Measurements from ENCODE around the gene IPMK.

The IPMK gene

GRCh38 chr10:58305821-58306220, 38.1 kb upstream of the IPMK start:
- no peak for TF ChIP-seq SIN3A (IDR thresholded peaks at IDR 0.05; ENCODE audit: borderline replicate concordance, insufficient read depth, low read length)
- TF ChIP-seq TAF1 (IDR thresholded peaks at IDR 0.05; ENCODE audit: borderline replicate concordance, insufficient read depth, low read length), result no peak
- TF ChIP-seq POLR2AphosphoS5 (IDR thresholded peaks at IDR 0.05; ENCODE audit: low read depth, low read length), result no peak
- no peak for TF ChIP-seq REST (IDR thresholded peaks at IDR 0.05; ENCODE audit: insufficient read depth in 1 of 2, low read depth in 2 of 2, low read length in 2 of 2)
- TF ChIP-seq FOXP2 (optimal IDR thresholded peaks at IDR 0.05; ENCODE audit: borderline replicate concordance, extremely low read depth, extremely low read length, insufficient read depth), result no peak

- TF ChIP-seq POLR2AphosphoS5 (IDR thresholded peaks at IDR 0.05; ENCODE audit: low read depth, low read length), result no peak
- TF ChIP-seq SIN3A (IDR thresholded peaks at IDR 0.05; ENCODE audit: borderline replicate concordance, insufficient read depth, low read length), result no peak
- no peak for TF ChIP-seq FOXP2 (optimal IDR thresholded peaks at IDR 0.05; ENCODE audit: borderline replicate concordance, extremely low read depth, extremely low read length, insufficient read depth)
- no peak for TF ChIP-seq REST (IDR thresholded peaks at IDR 0.05; ENCODE audit: insufficient read depth in 1 of 2, low read depth in 2 of 2, low read length in 2 of 2)
- TF ChIP-seq TAF1 (IDR thresholded peaks at IDR 0.05; ENCODE audit: borderline replicate concordance, insufficient read depth, low read length), result no peak
These were observed 36.5 kb upstream of the IPMK start for GRCh38 chr10:58304099-58304633.

- TF ChIP-seq FOXP2 (optimal IDR thresholded peaks at IDR 0.05; ENCODE audit: borderline replicate concordance, extremely low read depth, extremely low read length, insufficient read depth), result no peak
- TF ChIP-seq REST (IDR thresholded peaks at IDR 0.05; ENCODE audit: insufficient read depth in 1 of 2, low read depth in 2 of 2, low read length in 2 of 2), result no peak
- no peak for TF ChIP-seq POLR2AphosphoS5 (IDR thresholded peaks at IDR 0.05; ENCODE audit: low read depth, low read length)
These were observed 34.6 kb upstream of the IPMK start for GRCh38 chr10:58302254-58302653.

- TF ChIP-seq TAF1 (IDR thresholded peaks at IDR 0.05; ENCODE audit: borderline replicate concordance, insufficient read depth, low read length), result no peak
- TF ChIP-seq FOXP2 (optimal IDR thresholded peaks at IDR 0.05; ENCODE audit: borderline replicate concordance, extremely low read depth, extremely low read length, insufficient read depth), result no peak
- no peak for TF ChIP-seq POLR2AphosphoS5 (IDR thresholded peaks at IDR 0.05; ENCODE audit: low read depth, low read length)
- TF ChIP-seq REST (IDR thresholded peaks at IDR 0.05; ENCODE audit: insufficient read depth in 1 of 2, low read depth in 2 of 2, low read length in 2 of 2), result no peak
- no peak for TF ChIP-seq SIN3A (IDR thresholded peaks at IDR 0.05; ENCODE audit: borderline replicate concordance, insufficient read depth, low read length)
These were observed 33.0 kb upstream of the IPMK start for GRCh38 chr10:58300676-58301075.

DNA sequence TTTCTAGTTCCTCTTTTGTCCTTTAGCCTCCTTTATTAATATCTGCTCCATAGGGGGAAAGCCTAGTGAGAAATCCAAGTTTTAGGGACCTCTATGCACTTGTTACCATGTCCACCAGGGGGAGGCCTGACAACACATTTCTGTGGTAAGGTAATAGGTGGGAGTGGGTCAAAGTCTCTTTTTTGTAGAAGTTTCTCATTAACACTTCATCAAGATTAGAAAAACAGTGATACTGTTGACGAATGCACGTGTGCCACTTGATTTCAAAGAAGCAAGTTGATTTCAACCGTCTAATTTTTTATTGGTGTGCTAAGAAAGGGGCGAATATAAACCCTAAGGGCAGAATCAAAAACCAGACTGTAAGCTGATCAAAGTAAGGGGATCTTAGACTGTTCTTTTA, 31.9 kb upstream of the IPMK start:
- TF ChIP-seq POLR2AphosphoS5 (IDR thresholded peaks at IDR 0.05; ENCODE audit: low read depth, low read length), result no peak
- no peak for TF ChIP-seq SIN3A (IDR thresholded peaks at IDR 0.05; ENCODE audit: borderline replicate concordance, insufficient read depth, low read length)
- no peak for TF ChIP-seq FOXP2 (optimal IDR thresholded peaks at IDR 0.05; ENCODE audit: borderline replicate concordance, extremely low read depth, extremely low read length, insufficient read depth)
- no peak for TF ChIP-seq TAF1 (IDR thresholded peaks at IDR 0.05; ENCODE audit: borderline replicate concordance, insufficient read depth, low read length)
- no peak for TF ChIP-seq REST (IDR thresholded peaks at IDR 0.05; ENCODE audit: insufficient read depth in 1 of 2, low read depth in 2 of 2, low read length in 2 of 2)
